SU-DHL-6 (cell line): ENCODE results near the gene C19orf81.

Experiments used
- CTCF ChIP-seq: fragments of 200-600 bp; sonication (generic); IDR thresholded peaks from one replicate; pipeline ENCODE4 v1.5.1; 2017; ENCODE audit warnings: antibody characterized with exemption, mild to moderate bottlenecking, low read length, moderate library complexity; ENCODE audit not compliant: insufficient read depth, poor library complexity, severe bottlenecking
- EZH2phosphoT487 ChIP-seq: fragments of 200-600 bp; sonication (generic), shearing (Covaris generic); conservative IDR thresholded peaks from 2 replicates; pipeline ENCODE4 v1.6.1; 2018; ENCODE audit warnings: mild to moderate bottlenecking, antibody characterized with exemption, low read length, moderate library complexity, mixed read lengths

GRCh38 chr19:50649433-50650391 lies at the start of gene C19orf81:
- TF ChIP-seq CTCF, result no peak
- no peak for TF ChIP-seq EZH2phosphoT487
